ENCODE data around the gene IQCE.

DNA sequence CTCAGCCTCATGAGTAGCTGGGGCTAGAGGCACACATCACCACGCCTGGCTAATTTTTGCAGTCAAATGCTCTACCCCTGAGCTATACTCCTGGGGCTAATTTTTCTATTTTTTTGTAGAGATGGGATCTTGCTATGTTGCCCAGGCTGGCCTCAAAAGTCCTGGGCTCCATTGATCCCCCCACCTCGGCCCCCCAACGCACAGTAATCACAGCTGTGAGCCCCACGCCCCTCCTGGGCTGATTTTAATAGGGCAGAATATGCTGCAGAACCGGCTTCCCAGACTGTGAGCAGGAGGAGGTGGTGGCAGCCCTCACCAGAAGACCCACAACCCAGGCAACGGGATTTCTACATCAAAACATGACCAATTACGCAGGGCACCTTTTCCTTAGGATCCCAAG lies 18.6 kb upstream of the IQCE start:
- no peak for TF ChIP-seq EP300 (IDR thresholded peaks at IDR 0.05)
- TF ChIP-seq, protein P1, sequence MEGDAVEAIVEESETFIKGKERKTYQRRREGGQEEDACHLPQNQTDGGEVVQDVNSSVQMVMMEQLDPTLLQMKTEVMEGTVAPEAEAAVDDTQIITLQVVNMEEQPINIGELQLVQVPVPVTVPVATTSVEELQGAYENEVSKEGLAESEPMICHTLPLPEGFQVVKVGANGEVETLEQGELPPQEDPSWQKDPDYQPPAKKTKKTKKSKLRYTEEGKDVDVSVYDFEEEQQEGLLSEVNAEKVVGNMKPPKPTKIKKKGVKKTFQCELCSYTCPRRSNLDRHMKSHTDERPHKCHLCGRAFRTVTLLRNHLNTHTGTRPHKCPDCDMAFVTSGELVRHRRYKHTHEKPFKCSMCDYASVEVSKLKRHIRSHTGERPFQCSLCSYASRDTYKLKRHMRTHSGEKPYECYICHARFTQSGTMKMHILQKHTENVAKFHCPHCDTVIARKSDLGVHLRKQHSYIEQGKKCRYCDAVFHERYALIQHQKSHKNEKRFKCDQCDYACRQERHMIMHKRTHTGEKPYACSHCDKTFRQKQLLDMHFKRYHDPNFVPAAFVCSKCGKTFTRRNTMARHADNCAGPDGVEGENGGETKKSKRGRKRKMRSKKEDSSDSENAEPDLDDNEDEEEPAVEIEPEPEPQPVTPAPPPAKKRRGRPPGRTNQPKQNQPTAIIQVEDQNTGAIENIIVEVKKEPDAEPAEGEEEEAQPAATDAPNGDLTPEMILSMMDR (IDR thresholded peaks at IDR 0.05): no peak
- no peak for TF ChIP-seq POLR2A (IDR thresholded peaks at IDR 0.05)

All from ovary (tissue), 3 donors.